Measurements from ENCODE around the gene PDCD10.

PDCD10 gene

DNA sequence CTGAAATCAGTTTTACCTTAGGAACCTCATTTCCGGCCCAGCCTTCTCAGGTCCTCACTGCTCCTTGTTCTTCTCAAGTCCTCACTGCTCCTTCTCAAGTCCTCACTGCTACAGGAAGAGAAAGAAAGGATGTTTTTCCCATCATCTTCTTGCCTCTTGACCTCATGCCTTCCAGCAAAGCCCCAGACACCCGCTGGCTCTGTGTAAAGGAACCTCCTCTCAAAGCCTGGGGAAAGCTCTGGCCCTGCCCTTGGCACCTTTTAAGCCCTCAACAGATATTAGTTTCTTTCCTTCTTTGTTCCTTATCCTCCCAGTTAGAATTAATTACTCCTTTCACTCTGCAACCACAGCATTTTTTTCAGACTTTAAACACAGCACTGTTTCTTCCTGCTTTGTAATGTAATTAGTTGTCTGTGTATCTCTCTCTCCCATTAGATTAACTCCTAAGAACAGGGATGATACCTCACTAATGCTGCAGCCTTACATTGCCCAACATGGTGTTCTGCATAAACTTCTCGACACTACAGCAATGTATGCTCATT is 76.9 kb downstream of the PDCD10 start:
- Histone ChIP-seq H3K9ac (ENCODE audit: low read depth in 1 of 2, low read length in 2 of 2) (no peak overlapping the region), H3K4me3 (ENCODE audit: low read length in 2 of 2) (no peak overlapping the region), H3K36me3 (ENCODE audit: control insufficient read depth in 2 of 2, insufficient read depth in 2 of 2, low read length in 2 of 2) (no peaks in the 10 kb centered on the region), H3K4me1 (ENCODE audit: control insufficient read depth in 2 of 2, insufficient read depth in 2 of 2, low read length in 2 of 2) (no peaks in the 10 kb centered on the region), H3K27ac (ENCODE audit: low read depth in 2 of 2, low read length in 2 of 2) (no peak overlapping the region), H3K27me3 (ENCODE audit: control insufficient read depth in 2 of 2, insufficient read depth in 2 of 2, low read length in 2 of 2) (no peaks in the 10 kb centered on the region), H3K9me3 (ENCODE audit: control insufficient read depth in 2 of 2, low read length in 2 of 2) (no peaks in the 10 kb centered on the region)

DNA sequence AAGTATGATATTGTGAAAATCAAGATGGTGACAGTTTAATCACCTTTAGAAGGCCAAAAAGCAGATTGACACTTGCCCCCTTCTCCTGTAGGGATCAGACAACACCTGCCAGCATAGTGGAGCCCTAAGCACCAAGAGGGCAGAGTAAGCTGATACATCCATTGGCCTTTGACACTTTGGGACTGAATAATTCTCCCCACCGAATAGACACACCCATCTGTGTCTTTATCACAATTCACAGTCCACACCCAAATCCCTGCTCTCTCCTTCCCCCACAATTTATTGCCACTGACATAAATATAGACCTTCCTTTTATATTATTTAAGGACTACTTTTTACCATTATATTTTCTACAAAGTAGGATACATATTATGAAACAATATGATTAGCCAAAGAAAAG is 77.9 kb downstream of the PDCD10 start:
- Histone ChIP-seq H3K36me3 (ENCODE audit: control insufficient read depth in 2 of 2, insufficient read depth in 2 of 2, low read length in 2 of 2) (no peaks in the 10 kb centered on the region), H3K4me1 (ENCODE audit: control insufficient read depth in 2 of 2, insufficient read depth in 2 of 2, low read length in 2 of 2) (no peaks in the 10 kb centered on the region), H3K4me3 (ENCODE audit: low read length in 2 of 2) (no peak overlapping the region), H3K27me3 (ENCODE audit: control insufficient read depth in 2 of 2, insufficient read depth in 2 of 2, low read length in 2 of 2) (no peaks in the 10 kb centered on the region), H3K9me3 (ENCODE audit: control insufficient read depth in 2 of 2, low read length in 2 of 2) (no peaks in the 10 kb centered on the region), H3K9ac (ENCODE audit: low read depth in 1 of 2, low read length in 2 of 2) (no peak overlapping the region), H3K27ac (ENCODE audit: low read depth in 2 of 2, low read length in 2 of 2) (no peak overlapping the region)

DNA sequence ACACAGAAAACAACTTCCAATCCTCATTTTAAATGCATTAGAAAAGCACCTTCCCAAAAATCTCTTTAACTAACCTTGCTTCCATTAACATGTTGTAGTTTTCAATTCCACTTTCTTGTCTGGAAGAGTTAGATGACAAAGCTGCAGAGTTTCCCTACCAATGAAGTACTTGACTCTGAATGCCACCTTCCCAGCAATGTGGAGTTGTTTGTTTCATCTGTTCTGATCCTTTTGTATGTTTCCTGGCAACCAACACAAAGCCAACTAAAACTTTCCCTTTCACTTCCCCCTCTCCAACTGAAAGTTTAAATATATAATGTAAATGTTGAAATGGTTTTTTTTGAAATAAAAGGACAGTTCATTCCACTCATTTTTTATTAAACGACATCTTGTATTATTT is 80.9 kb downstream of the PDCD10 start, which contains the start of gene WDR49:
Gene WDR49 (minus strand): TSS at position 183 of the 400 bp plus-strand sequence. CDS start 517 bp downstream, outside the sequence.
- Histone ChIP-seq H3K36me3 (ENCODE audit: control insufficient read depth in 2 of 2, insufficient read depth in 2 of 2, low read length in 2 of 2) (no peaks in the 10 kb centered on the region), H3K9me3 (ENCODE audit: control insufficient read depth in 2 of 2, low read length in 2 of 2) (no peaks in the 10 kb centered on the region), H3K4me3 (ENCODE audit: low read length in 2 of 2) (no peak within 1 kb of the TSS), H3K4me1 (ENCODE audit: control insufficient read depth in 2 of 2, insufficient read depth in 2 of 2, low read length in 2 of 2) (no peaks in the 10 kb centered on the region), H3K27ac (ENCODE audit: low read depth in 2 of 2, low read length in 2 of 2) (no peak within 1 kb of the TSS), H3K9ac (ENCODE audit: low read depth in 1 of 2, low read length in 2 of 2) (no peak within 1 kb of the TSS), H3K27me3 (ENCODE audit: control insufficient read depth in 2 of 2, insufficient read depth in 2 of 2, low read length in 2 of 2) (no peaks in the 10 kb centered on the region)

DNA sequence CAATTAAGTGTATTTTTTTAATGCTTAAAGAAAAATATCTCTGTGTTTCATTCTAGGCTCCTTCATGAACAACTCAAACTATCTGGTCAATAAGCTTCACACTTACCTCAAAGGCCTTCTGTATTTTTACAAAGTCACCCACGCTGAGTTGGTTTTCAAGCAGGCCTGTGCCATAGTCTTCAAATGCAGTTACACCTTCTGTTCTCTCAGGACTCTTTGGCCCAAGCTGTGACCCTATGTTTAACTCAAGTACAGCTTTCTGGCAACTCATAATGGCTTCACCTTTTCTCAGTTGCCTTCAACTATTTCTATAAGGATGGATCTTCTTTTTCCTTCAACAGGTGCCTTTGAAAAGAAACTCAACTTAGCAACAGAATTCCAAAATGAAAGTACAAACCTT is 81.5 kb downstream of the PDCD10 start:
- H3K36me3 ChIP-seq (ENCODE audit: control insufficient read depth in 2 of 2, insufficient read depth in 2 of 2, low read length in 2 of 2) = no peaks in the 10 kb centered on the region
- no peak overlapping the region for H3K27ac ChIP-seq (ENCODE audit: low read depth in 2 of 2, low read length in 2 of 2)
- H3K27me3 ChIP-seq (ENCODE audit: control insufficient read depth in 2 of 2, insufficient read depth in 2 of 2, low read length in 2 of 2) = no peaks in the 10 kb centered on the region
- no peak overlapping the region for H3K9ac ChIP-seq (ENCODE audit: low read depth in 1 of 2, low read length in 2 of 2)
- no peak overlapping the region for H3K4me3 ChIP-seq (ENCODE audit: low read length in 2 of 2)
- no peaks in the 10 kb centered on the region for H3K4me1 ChIP-seq (ENCODE audit: control insufficient read depth in 2 of 2, insufficient read depth in 2 of 2, low read length in 2 of 2)
- no peaks in the 10 kb centered on the region for H3K9me3 ChIP-seq (ENCODE audit: control insufficient read depth in 2 of 2, low read length in 2 of 2)

DNA sequence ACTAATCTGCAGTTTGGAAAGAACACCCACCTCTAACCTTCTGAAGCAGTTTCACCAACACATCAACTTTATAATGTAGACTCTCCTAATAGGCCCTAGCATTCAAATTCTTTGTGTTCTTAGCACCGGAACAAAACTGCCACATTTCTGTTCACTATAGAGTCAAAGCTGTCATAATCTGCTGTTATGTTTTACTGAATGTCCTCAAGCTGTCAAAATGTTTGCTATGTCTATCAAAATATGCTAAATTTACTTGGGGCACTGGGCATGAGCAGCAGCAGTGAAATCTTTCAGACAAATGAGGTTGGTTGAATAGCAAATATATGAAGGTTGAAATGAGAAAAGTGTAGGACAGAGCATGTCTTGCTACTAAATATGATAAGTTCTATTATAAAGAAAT is 82.9 kb downstream of the PDCD10 start:
- no peaks in the 10 kb centered on the region for H3K9me3 ChIP-seq (ENCODE audit: control insufficient read depth in 2 of 2, low read length in 2 of 2)
- no peaks in the 10 kb centered on the region for H3K27me3 ChIP-seq (ENCODE audit: control insufficient read depth in 2 of 2, insufficient read depth in 2 of 2, low read length in 2 of 2)
- no peak overlapping the region for H3K9ac ChIP-seq (ENCODE audit: low read depth in 1 of 2, low read length in 2 of 2)
- no peak overlapping the region for H3K4me3 ChIP-seq (ENCODE audit: low read length in 2 of 2)
- no peaks in the 10 kb centered on the region for H3K36me3 ChIP-seq (ENCODE audit: control insufficient read depth in 2 of 2, insufficient read depth in 2 of 2, low read length in 2 of 2)
- H3K27ac ChIP-seq (ENCODE audit: low read depth in 2 of 2, low read length in 2 of 2) = no peak overlapping the region
- H3K4me1 ChIP-seq (ENCODE audit: control insufficient read depth in 2 of 2, insufficient read depth in 2 of 2, low read length in 2 of 2) = no peaks in the 10 kb centered on the region

DNA sequence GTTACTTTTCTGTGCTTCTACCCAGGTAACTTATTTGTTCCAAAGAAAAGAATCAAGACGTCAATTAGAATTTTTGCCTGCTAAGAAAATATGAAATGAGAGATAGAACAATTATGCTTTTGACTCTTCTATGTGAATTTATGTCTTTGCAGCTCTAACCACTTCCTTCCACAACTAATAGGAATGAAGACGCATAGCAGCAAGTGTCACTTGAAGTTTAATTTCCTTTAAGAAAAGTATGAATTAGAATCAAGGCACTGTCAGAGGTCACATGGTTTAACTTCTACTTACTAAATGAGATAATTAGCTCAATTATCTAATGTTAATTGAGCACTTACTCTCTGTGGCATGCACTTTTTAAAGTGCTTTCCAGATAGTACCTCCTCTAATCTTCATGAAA is 84.2 kb downstream of the PDCD10 start:
- Histone ChIP-seq H3K36me3 (ENCODE audit: control insufficient read depth in 2 of 2, insufficient read depth in 2 of 2, low read length in 2 of 2) (no peaks in the 10 kb centered on the region), H3K9ac (ENCODE audit: low read depth in 1 of 2, low read length in 2 of 2) (no peak overlapping the region), H3K27ac (ENCODE audit: low read depth in 2 of 2, low read length in 2 of 2) (no peak overlapping the region), H3K27me3 (ENCODE audit: control insufficient read depth in 2 of 2, insufficient read depth in 2 of 2, low read length in 2 of 2) (no peaks in the 10 kb centered on the region), H3K4me3 (ENCODE audit: low read length in 2 of 2) (no peak overlapping the region), H3K9me3 (ENCODE audit: control insufficient read depth in 2 of 2, low read length in 2 of 2) (no peaks in the 10 kb centered on the region), H3K4me1 (ENCODE audit: control insufficient read depth in 2 of 2, insufficient read depth in 2 of 2, low read length in 2 of 2) (no peaks in the 10 kb centered on the region)

DNA sequence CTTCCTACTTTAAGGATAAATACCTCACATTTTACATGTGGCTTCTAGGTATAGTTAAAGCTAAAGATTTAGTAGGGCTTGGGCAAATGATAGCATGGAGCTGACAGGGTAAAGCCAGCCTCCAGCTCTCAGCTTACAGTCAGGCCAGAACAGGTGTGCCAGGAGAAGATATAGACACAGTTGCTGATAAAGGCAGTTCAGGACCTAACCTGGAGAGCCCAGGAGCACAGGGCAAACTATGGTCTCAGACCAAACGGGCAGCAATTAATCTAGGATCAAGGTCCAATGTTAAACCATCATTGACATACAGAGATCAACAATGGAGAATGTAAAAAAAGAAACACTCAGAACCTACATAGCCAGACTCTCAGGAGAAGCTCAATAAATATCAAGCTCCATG is 84.9 kb downstream of the PDCD10 start:
- H3K27ac ChIP-seq (ENCODE audit: low read depth in 2 of 2, low read length in 2 of 2) = no peak overlapping the region
- H3K4me3 ChIP-seq (ENCODE audit: low read length in 2 of 2) = no peak overlapping the region
- H3K4me1 ChIP-seq (ENCODE audit: control insufficient read depth in 2 of 2, insufficient read depth in 2 of 2, low read length in 2 of 2) = no peaks in the 10 kb centered on the region
- H3K9ac ChIP-seq (ENCODE audit: low read depth in 1 of 2, low read length in 2 of 2) = no peak overlapping the region
- H3K36me3 ChIP-seq (ENCODE audit: control insufficient read depth in 2 of 2, insufficient read depth in 2 of 2, low read length in 2 of 2) = no peaks in the 10 kb centered on the region
- no peaks in the 10 kb centered on the region for H3K9me3 ChIP-seq (ENCODE audit: control insufficient read depth in 2 of 2, low read length in 2 of 2)
- H3K27me3 ChIP-seq (ENCODE audit: control insufficient read depth in 2 of 2, insufficient read depth in 2 of 2, low read length in 2 of 2) = no peaks in the 10 kb centered on the region

DNA sequence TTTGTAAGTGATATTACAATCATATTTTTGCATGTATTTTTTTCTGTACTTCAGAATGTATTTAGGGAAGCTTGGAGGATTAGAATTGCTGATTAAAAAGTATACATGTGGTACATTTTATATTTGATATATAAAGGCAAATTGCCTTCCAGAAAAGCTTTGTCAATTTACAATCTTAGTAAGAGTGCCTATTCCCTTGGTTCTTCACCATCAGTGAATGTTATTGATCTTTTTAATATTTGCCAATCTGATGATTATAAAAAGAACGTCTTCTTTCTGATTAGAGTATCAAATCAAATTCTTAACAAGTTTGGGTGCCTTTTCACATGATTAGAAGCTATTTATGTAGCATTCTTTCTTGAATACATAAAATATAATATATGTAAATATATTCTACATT is 90.1 kb downstream of the PDCD10 start:
- Histone ChIP-seq H3K36me3 (ENCODE audit: control insufficient read depth in 2 of 2, insufficient read depth in 2 of 2, low read length in 2 of 2) (no peaks in the 10 kb centered on the region), H3K4me3 (ENCODE audit: low read length in 2 of 2) (no peak overlapping the region)

More for the DNA sequence above, 90.1 kb downstream of the PDCD10 start:
- no peak overlapping the region for H3K27ac ChIP-seq (ENCODE audit: low read depth in 2 of 2, low read length in 2 of 2)
- H3K27me3 ChIP-seq (ENCODE audit: control insufficient read depth in 2 of 2, insufficient read depth in 2 of 2, low read length in 2 of 2) = no peaks in the 10 kb centered on the region
- H3K4me1 ChIP-seq (ENCODE audit: control insufficient read depth in 2 of 2, insufficient read depth in 2 of 2, low read length in 2 of 2) = no peaks in the 10 kb centered on the region
- H3K9ac ChIP-seq (ENCODE audit: low read depth in 1 of 2, low read length in 2 of 2) = no peak overlapping the region
- no peaks in the 10 kb centered on the region for H3K9me3 ChIP-seq (ENCODE audit: control insufficient read depth in 2 of 2, low read length in 2 of 2)

Data from mucosa of rectum (tissue), 2 donors.